Sigmoid colon (tissue), 3 donors: Measurements from ENCODE around the gene PATL1.

ENCODE experiments used
- CTCF ChIP-seq, 4 experiments: fragments of 450-650 bp in 3 of 4; fragments of 200-600 bp in 1 of 4; IDR thresholded peaks; one replicate each; pipeline ENCODE4 v1.5.1; 2016 to 2019; ENCODE audit warnings: antibody characterized with exemption in 4 of 4, mild to moderate bottlenecking in 3 of 4, moderate library complexity in 2 of 4
- POLR2A ChIP-seq, 2 donors: fragments of 450-650 bp; IDR thresholded peaks; one replicate each; pipeline ENCODE4 v1.6.1; 2016; ENCODE audit warnings: antibody characterized with exemption in 2 of 2, mild to moderate bottlenecking in 2 of 2, moderate library complexity in 2 of 2

DNA sequence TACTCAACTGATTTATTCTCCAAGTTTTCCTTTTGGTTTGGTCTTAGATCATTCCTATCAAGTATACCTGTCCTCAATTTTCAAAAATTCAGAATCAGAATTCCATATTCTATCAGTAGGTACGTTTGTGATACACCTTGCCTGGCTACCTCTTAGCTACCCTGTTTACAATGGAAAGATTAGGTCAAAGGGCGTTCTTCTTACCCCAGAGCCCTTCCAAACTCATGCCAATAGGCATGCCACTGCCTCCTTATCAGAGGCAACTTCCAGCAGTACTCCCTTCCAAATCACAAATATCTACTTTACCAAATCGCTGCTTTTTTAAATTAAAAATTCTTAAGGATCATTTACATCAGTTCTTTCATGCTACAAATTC is 1.0 kb downstream of the PATL1 start:
- TF ChIP-seq CTCF (IDR thresholded peaks at IDR 0.05) = no peak
- no peak for TF ChIP-seq POLR2A (IDR thresholded peaks at IDR 0.05)
